ENCODE measurements around the gene EIF2B2.

DNA sequence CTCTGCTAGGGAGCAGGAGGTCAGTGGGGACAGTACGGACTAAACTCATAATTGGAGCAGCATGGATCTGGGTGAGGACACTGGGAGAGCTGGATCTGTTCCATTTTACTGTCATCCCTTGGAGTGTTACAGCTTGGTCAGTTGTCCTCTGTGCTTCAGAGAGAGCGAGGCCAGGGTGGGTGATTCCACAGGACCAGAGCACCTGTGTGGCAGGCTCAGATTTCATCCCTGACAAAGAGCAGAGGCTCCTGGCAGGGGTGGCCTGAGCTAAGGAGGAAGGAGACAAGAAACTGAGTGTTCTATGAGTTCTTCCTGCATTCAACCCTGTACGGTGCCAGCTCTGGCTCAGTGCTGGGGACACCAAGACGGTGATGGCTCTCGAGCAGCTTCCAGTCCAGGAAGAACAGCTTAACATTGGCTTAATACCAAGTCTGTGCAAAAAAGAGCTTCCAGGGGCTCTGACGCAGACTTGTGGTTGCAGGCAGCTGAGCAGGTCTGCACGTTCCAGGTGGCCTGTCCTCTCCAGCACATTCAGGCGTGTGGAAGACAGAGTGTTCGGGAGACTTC, 38.9 kb upstream of the EIF2B2 start:
- TF ChIP-seq YY1 (IDR thresholded peaks at IDR 0.05; ENCODE audit: insufficient read depth, insufficient read length) (no peak), ZNF274 (IDR thresholded peaks at IDR 0.05; ENCODE audit: low read depth, low read length) (no peak)

Measured in NT2/D1 (cell line).